HL-60 (cell line): ENCODE results near the gene IFI27L1.

ENCODE experiments used
- DNase-seq, 2 experiments: peaks; one replicate each; pipeline ENCODE4 v3.0.0-alpha.2; 2010 to 2020; ENCODE audit warnings: low read depth in 1 of 2, low spot score in 1 of 2
- H3K27ac ChIP-seq: fragments of 250-450 bp; sonication (Bioruptor Pico); replicated peaks from 2 replicates; pipeline ENCODE4 v1.5.1; 2020; ENCODE audit warnings: mild to moderate bottlenecking, moderate library complexity
- H3K27me3 ChIP-seq: fragments of 250-450 bp; sonication (Bioruptor Pico); 2 replicates; pipeline ENCODE4 v1.5.1; 2021; ENCODE audit warnings: mild to moderate bottlenecking, moderate library complexity; ENCODE audit not compliant: insufficient read depth, poor library complexity, severe bottlenecking
- H3K4me3 ChIP-seq: replicated peaks from 2 replicates; pipeline ENCODE4 v1.5.1; 2011; ENCODE audit warnings: mild to moderate bottlenecking, control low read depth, low read length; ENCODE audit not compliant: insufficient read depth
- CTCF ChIP-seq: IDR thresholded peaks from one replicate; pipeline ENCODE4 v1.5.1; 2011; ENCODE audit warnings: low read length, control low read depth, inconsistent platforms; ENCODE audit not compliant: insufficient read depth
- GABPA ChIP-seq: IDR thresholded peaks from 2 replicates; pipeline ENCODE4 v1.6.1; 2012; ENCODE audit warnings: low read depth
- POLR2AphosphoS5 ChIP-seq: IDR thresholded peaks from 2 replicates; pipeline ENCODE4 v1.6.1; 2012; ENCODE audit warnings: low read depth
- REST ChIP-seq: IDR thresholded peaks from 2 replicates; pipeline ENCODE4 v1.6.1; 2012; ENCODE audit warnings: low read depth; ENCODE audit not compliant: insufficient replicate concordance
- SPI1 ChIP-seq: IDR thresholded peaks from 2 replicates; pipeline ENCODE4 v1.6.1; 2012; ENCODE audit warnings: low read depth, mild to moderate bottlenecking, borderline replicate concordance

Gene IFI27L1

DNA sequence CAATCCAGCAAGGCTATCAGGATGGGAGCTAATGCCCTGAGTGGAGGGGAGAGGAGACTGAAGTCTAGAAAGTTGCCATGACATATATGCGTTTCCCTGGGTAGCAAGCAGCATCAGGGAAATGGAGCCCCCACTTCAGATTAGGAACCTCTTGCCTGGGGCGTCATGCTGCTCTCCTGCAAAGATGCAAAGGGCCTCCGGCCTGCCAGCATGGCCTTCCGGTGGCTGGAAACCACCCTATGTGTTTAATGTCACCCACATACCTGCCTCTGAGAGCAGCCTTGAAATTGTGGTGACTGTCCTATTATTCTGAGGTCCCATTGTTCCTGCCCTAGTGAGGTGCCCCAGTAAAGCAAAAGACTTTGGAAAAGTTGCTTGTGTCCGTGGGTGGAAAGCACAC is 58.3 kb downstream of the IFI27L1 start:
- Histone ChIP-seq H3K27ac (no peak overlapping the region), H3K4me3 (no peak overlapping the region)
- no peak for TF ChIP-seq CTCF
- no peak for TF ChIP-seq POLR2AphosphoS5
- TF ChIP-seq REST, result no peak
- TF ChIP-seq GABPA, result no peak
- no peak for TF ChIP-seq SPI1

GRCh38 chr14:94142247-94142646 is 61.1 kb downstream of the IFI27L1 start:
- DNase-seq, result no peak
- Histone ChIP-seq H3K27me3 (no peaks in the 10 kb centered on the region), H3K4me3 (no peak overlapping the region), H3K27ac (no peak overlapping the region)
- TF ChIP-seq GABPA, result no peak
- TF ChIP-seq CTCF, result no peak
- no peak for TF ChIP-seq REST
- TF ChIP-seq POLR2AphosphoS5, result no peak
- no peak for TF ChIP-seq SPI1

More for the DNA sequence above, 58.3 kb downstream of the IFI27L1 start:
- no peak for DNase-seq
- peaks cover 3% of the 10 kb centered on the region for H3K27me3 ChIP-seq

- Histone ChIP-seq H3K27ac (no peak overlapping the region), H3K4me3 (no peak overlapping the region), H3K27me3 (no peaks in the 10 kb centered on the region)
- no peak for DNase-seq
- TF ChIP-seq GABPA, result no peak
- no peak for TF ChIP-seq REST
- no peak for TF ChIP-seq CTCF
- no peak for TF ChIP-seq SPI1
Observed at GRCh38 chr14:94142836-94143235, 61.7 kb downstream of the IFI27L1 start.
